Stimulated activated memory B cell treated with anti-CD40 and anti-IgM and Interleukin-4, amounts not matched to agents 10 μg/mL and 1 μg/mL and 100 μg/mL, for 72 hours (primary cell): ENCODE data around the gene MNT.
A peak's percentile ranks its signal among the peaks of the same experiment; 100 is the strongest.

Experiments used
- ATAC-seq: fragments of 150-1000 bp; cut with Tn5 transposase; 2 replicates; pipeline ENCODE4 v1.10.0; 2021
- H3K27ac Mint-ChIP-seq: one replicate; pipeline ENCODE4 v1.8.0; 2022; ENCODE audit warnings: mild to moderate bottlenecking, mixed read lengths
- H3K27me3 Mint-ChIP-seq: one replicate; pipeline ENCODE4 v1.8.0; 2022; ENCODE audit warnings: mixed read lengths
- H3K36me3 Mint-ChIP-seq: one replicate; pipeline ENCODE4 v1.8.0; 2022; ENCODE audit warnings: mixed read lengths
- H3K4me1 Mint-ChIP-seq: one replicate; pipeline ENCODE4 v1.8.0; 2022; ENCODE audit warnings: mixed read lengths
- H3K4me3 Mint-ChIP-seq: one replicate; pipeline ENCODE4 v1.8.0; 2022; ENCODE audit warnings: mild to moderate bottlenecking, moderate library complexity, mixed read lengths
- H3K9me3 Mint-ChIP-seq: one replicate; pipeline ENCODE4 v1.8.0; 2022; ENCODE audit warnings: mixed read lengths

The MNT gene

DNA sequence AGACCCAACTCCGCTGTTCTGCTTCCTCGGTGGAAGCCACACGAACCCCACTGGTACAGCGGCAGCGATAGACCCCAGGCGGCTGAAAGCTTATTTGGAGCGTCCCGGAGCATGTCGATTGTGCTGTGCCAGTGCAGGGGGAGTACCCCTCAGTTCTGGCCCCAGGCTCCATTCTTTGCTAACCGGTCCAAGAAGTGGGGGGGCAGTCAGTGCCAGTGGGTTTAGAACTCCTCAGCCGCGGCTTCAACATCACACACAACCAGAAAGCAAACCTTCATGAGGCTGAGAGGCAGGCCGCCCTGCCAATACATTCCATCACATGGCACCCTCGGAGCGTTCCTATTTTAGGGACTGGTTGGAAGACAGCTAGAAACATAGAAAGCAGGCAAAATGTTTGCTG lies 1.7 kb upstream of the MNT start:
- peak overlapping the region; percentile 98 for H3K27ac Mint-ChIP-seq
- no peaks in the 10 kb centered on the region for H3K27me3 Mint-ChIP-seq
- H3K4me3 Mint-ChIP-seq: peak overlapping the region; percentile 79
- no peak for ATAC-seq
- peaks cover 4% of the 10 kb centered on the region for H3K36me3 Mint-ChIP-seq
- H3K4me1 Mint-ChIP-seq: peaks cover 46% of the 10 kb centered on the region
- no peaks in the 10 kb centered on the region for H3K9me3 Mint-ChIP-seq

DNA sequence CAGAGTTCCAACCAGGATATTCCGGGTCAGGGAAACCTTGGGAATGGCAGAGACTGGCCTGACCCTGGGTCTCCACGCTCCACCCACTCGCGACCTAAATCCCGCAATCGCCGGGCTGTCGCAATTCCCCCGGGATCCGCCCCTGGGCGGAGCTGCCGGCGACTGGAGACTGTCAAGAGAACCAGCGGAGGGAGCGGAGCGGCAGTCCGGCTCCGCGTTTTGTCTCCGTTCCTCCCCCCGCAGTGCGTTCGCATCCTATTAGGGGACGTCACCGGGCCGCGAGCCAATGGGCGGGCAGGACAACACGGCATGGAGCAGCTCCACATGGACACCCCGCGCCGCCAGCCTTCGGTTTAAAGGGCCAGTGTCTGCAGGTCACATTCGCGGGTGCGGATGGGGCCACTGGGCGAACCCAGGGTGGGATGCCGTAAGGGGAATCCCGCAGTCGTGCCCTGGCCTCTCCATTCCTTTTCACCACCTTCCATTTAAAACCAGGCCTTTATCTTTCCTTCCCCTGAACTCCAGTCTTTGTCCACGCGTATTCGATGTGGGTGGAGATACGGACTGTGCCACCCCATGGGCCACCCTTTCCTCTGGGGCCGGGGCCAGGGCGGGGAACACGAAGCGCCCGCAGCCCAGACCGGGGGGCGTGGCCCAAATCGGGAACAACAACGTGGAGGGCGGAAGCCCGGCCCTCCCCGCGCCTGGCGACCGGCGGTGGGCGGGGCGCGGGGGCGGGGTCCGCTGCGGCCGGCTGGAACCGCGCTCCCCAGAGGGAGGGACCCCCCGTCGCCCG lies 764 bp upstream of the MNT start:
- Mint-ChIP-seq H3K4me1 (peaks cover 50% of the 10 kb centered on the region), H3K27me3 (no peaks in the 10 kb centered on the region), H3K27ac (peak overlapping the region; percentile 98), H3K4me3 (peak overlapping the region; percentile 87), H3K9me3 (no peaks in the 10 kb centered on the region), H3K36me3 (peaks cover 2% of the 10 kb centered on the region)
- ATAC-seq: peak; percentile 77

DNA sequence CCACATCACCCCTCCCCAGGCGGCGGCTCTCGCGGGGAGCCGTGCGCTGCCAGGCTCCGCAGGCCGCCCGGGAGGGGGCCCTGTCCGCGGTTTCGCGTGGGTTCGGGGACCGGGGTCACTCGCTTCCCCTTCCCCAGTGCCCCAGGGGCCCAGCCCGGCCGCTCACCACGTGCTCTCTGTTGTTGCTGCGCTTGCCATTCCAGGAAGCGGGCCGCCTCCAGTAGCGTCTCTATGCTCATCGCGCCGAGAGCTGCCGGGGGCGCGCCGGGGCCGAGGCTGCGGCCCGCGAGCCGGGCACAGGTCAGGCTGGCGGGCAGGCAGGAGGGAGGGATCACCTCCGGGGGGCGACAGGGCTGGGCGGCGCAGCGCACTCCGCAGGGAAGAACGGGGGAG lies 390 bp downstream of the MNT start:
- ATAC-seq: peak; percentile 14
- peak overlapping the region; percentile 87 for H3K4me3 Mint-ChIP-seq
- H3K4me1 Mint-ChIP-seq: peaks cover 59% of the 10 kb centered on the region

DNA sequence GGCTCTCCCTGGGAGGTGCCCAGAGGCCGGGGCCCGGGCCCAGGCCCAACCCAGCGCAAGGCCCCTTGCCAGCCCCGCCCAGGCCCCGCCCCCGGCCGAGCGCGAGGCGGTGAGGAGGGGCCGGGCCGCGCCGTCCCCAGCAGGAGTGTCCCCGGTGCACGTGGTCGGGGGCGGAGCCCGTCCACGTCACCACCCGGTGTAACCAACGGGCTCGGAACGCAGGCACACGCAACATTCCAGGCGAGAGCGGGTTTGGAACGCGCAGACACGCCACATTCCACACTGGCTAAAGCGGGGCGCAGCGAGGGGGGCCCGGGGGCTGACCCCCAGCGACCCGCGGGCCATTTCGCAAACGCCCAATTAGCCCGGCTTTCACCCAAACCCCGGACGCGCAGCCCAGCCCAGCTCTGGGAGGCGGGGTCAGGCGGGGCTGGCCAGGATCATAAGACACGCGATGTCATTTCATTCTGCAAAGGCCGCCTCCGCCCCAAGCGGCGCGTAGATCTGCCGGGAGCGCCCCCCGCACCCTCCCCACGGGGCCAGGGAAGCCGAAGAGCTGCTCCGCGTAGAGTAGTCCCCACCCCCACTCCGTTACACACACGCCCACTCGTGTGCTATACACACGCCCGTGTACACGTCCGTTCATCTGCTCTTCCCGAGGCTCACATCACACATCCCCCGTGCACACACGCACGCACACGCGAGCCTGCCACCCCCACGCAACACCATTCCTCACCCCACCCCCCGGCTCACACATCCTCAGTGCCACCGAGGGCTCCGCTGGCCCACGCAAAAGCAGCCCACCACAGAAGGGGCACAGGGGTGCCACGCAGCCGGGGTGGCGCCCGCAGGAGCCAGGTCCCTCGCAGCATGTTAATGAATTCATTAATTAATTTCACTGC lies 1.0 kb downstream of the MNT start:
- peak overlapping the region; percentile 98 for H3K27ac Mint-ChIP-seq
- peak; percentile 73 for ATAC-seq
- peaks cover 65% of the 10 kb centered on the region for H3K4me1 Mint-ChIP-seq
- peak overlapping the region; percentile 87 for H3K4me3 Mint-ChIP-seq
- H3K36me3 Mint-ChIP-seq: no peaks in the 10 kb centered on the region
- H3K9me3 Mint-ChIP-seq: no peaks in the 10 kb centered on the region
- no peaks in the 10 kb centered on the region for H3K27me3 Mint-ChIP-seq

More for the DNA sequence above, 390 bp downstream of the MNT start:
- peak overlapping the region; percentile 98 for H3K27ac Mint-ChIP-seq
- no peaks in the 10 kb centered on the region for H3K9me3 Mint-ChIP-seq
- no peaks in the 10 kb centered on the region for H3K27me3 Mint-ChIP-seq
- H3K36me3 Mint-ChIP-seq: no peaks in the 10 kb centered on the region

DNA sequence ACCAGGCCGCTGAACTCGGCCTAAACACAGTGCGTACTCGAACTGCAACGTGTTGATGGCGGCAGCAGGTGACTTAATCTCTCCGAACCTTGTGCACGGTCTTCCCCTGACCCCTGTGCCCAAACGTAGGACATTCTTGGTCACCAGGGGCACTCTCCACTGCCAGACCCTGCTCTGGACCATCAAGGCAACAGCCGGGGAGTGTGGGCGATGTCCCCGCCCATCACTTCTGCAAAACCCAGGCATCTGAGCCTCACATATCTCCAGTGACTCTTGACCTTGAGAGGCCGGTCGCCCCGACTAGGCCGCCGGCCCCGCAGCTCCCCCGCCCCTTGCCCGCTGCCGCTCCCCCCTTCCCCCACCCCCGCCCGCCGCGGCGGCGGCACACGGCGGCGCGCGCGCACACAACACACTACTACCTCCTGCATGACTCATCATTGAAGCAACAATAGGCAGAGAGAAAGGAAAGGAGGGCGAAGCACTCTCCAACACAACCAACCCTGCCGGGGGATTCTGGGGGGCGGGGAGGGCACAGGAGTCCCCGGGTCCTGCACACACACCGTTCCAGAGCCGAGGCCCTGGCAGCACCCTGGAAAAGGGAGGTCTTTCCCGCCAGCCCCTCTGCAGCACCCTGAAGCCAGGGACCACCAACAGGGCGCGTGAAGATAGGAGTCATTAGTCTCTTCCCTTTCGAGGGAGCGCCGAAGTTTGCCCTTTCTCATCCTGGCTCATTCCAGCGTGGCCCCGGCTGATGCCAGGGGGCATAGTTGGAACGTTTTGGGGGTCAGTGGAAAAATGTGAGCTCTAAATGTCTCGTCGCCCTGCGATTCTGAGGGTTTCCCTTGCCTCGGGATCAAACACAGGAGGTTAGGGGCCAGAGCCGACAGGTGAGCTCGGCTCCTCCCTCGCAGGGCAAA lies 1.9 kb downstream of the MNT start:
- no peaks in the 10 kb centered on the region for H3K36me3 Mint-ChIP-seq
- peaks cover 73% of the 10 kb centered on the region for H3K4me1 Mint-ChIP-seq

DNA sequence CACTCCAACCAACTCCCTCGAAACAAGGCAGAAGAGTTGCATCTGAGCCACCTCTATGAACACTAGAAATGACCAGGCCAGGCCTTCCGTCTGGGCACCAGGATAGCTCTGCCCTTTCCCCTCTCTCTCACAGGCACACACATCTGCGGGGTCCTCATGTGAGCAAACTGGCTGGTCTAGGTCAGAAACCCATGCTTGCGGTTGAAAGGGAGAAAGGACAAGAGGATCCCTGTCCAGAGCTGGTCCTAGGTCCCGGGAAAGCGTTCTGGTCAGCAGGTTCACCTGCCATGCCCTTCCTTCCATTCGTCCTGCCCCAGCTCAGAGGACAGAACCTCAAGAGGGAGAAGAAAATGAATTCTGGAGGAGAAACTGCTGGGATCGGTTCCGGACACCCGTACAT lies 2.7 kb downstream of the MNT start:
- Mint-ChIP-seq H3K27me3 (no peaks in the 10 kb centered on the region), H3K4me1 (peaks cover 73% of the 10 kb centered on the region), H3K36me3 (no peaks in the 10 kb centered on the region), H3K4me3 (peak overlapping the region; percentile 74), H3K27ac (peak overlapping the region; percentile 98), H3K9me3 (no peaks in the 10 kb centered on the region)
- no peak for ATAC-seq

More for the DNA sequence above, 1.9 kb downstream of the MNT start:
- Mint-ChIP-seq H3K4me3 (peak overlapping the region; percentile 87), H3K27ac (peak overlapping the region; percentile 98), H3K27me3 (no peaks in the 10 kb centered on the region), H3K9me3 (no peaks in the 10 kb centered on the region)
- ATAC-seq: no peak

DNA sequence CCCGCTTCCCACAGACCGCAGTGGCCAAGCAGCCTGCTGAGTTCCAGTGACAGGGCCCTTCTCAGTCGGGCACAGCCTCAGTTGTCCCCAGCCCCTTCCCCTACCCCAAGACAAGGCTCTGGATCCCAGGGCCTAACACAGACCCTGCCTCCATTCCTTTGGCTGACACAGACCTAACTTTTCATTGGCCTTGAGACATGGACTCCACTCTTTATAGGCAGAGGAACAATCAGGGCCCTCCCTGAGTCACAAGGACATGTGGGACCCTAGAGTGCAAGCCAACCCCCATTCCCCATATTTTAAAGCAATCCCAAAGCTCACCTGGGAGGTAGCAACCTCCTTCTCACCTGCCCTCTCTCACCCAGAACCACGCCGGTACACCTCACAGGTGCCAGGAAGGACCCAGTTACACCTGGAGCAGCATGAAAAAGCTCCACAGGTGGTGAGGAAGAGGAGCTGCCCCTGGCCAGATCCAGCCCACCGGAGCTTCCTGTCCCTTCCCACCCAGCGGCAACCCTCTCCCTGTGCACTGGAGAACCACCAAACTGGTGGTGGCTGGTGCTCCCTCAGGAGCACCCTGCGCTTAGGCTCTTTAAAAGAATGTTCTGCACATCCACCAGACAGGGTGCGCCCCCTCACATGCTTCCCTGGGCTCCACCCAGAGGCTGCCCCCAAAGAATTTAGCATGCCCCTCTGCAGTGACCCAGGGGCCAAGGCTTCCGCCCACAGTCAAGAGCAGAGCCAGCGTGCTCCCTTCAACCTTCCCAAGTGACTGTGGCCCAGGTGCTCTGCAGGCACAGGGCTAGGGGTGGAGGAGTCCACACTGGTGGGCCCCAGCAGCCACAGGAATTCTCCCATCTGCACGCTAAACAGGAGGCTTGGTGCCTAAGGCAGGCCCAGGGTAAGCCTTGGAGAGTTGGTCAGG lies 3.4 kb downstream of the MNT start:
- peaks cover 70% of the 10 kb centered on the region for H3K4me1 Mint-ChIP-seq
- no peaks in the 10 kb centered on the region for H3K27me3 Mint-ChIP-seq
- peak overlapping the region; percentile 98 for H3K27ac Mint-ChIP-seq
- no peaks in the 10 kb centered on the region for H3K9me3 Mint-ChIP-seq
- ATAC-seq: no peak
- H3K4me3 Mint-ChIP-seq: peak overlapping the region; percentile 74
- H3K36me3 Mint-ChIP-seq: no peaks in the 10 kb centered on the region

DNA sequence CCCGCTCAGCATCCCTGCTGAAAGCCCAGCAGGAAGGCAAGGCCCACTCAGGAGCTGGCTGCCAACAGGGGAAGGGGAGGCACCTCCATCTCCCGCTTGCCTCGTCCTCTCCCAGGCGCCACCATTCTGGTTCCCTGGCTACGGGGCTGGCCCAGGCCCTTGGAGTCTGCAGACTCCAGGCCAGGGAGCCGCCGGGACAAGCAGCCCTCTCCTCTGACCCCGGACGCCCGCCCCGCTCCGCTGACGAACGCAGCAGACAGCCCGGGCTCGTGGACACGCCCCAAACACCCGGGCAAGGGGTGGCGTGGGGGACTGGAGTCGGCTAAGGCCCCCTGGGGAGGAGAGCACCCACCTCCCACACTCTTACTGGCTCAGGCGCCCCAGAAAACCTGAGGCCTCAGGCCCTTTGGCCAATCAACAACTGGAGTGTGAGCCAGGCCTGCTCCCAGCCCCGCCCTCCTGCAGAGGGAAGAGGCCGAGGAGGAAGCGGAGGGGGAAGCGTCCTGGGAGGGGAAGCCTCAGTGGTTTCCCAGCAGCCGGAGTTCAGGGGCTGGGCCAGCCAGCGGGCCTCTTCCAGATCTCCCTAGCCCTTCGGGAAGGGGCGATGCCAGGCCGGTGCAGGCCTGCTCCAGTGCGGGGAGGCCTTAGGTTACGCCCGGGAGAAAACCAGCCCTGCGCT lies 4.2 kb downstream of the MNT start:
- Mint-ChIP-seq H3K9me3 (no peaks in the 10 kb centered on the region), H3K4me1 (peaks cover 70% of the 10 kb centered on the region), H3K4me3 (peak overlapping the region; percentile 74), H3K27ac (peak overlapping the region; percentile 98), H3K36me3 (peaks cover 5% of the 10 kb centered on the region), H3K27me3 (no peaks in the 10 kb centered on the region)
- ATAC-seq: no peak

DNA sequence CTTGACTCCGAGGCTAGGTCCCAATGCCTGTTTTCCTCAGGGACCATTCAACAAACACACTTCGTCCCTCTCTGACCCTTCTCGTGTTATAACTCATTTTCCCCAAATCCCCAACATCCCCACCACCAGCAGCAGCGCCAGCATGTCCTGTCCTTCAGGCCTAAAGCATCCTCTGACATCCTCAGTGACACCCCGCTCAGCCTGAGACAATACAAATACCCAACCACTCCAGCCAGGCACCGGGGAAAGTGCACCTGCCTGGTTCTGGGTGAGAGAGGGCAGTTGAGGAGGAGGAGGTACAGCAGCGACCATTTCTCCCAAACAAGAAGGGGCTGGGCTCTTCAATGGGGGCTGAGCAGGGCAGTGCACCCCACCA lies 4.7 kb downstream of the MNT start:
- Mint-ChIP-seq H3K27me3 (no peaks in the 10 kb centered on the region), H3K4me1 (peaks cover 73% of the 10 kb centered on the region), H3K4me3 (peak overlapping the region; percentile 32), H3K36me3 (peaks cover 7% of the 10 kb centered on the region), H3K27ac (peak overlapping the region; percentile 98), H3K9me3 (no peaks in the 10 kb centered on the region)
- no peak for ATAC-seq

DNA sequence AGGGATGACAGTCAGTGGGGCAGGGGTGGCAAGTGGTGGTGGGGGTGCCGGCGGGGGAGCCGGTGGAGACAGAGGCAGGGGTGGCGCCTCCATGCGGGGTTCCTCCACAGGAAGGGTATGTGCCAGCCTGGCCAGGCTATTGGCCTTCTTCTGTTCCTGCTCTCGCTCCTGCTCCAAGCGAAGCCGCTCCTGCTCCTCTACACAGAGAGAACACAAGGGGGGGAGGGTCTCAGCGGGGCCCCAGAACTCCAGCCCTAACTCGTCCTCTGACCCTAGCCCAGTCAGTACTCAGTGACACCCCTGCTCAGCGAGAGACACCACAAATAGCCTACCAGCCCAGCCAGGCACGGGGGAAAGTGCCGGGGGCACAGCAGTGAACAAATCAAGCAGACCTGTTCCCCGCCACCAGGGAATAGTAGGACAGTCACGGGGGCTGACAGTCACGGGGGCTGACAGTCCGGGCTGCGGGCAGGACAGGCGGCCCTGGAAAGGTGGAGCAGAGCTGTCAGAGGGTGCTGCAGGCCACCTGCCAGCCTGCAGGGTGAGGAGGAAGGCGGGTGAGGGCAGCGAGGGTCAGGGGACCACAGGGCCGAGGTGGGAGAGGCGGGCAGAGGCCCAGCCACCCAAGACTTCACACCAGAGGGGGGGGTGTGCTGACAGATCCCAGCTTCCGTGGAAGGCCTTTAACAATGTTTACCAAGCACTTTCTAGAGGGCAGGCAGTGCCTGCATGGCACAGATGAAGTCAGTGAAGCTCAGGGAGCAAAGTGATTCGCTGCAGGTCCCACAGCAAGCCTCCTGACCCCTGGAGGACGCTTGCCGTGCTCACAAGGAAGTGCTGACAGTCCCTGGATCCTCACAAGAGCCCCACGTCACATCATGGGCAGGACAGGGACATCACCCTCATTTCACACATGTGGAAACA lies 5.3 kb downstream of the MNT start:
- ATAC-seq: no peak
- Mint-ChIP-seq H3K4me3 (peak overlapping the region; percentile 32), H3K27me3 (no peaks in the 10 kb centered on the region), H3K36me3 (peaks cover 7% of the 10 kb centered on the region), H3K9me3 (no peaks in the 10 kb centered on the region), H3K27ac (peak overlapping the region; percentile 79), H3K4me1 (peaks cover 78% of the 10 kb centered on the region)

DNA sequence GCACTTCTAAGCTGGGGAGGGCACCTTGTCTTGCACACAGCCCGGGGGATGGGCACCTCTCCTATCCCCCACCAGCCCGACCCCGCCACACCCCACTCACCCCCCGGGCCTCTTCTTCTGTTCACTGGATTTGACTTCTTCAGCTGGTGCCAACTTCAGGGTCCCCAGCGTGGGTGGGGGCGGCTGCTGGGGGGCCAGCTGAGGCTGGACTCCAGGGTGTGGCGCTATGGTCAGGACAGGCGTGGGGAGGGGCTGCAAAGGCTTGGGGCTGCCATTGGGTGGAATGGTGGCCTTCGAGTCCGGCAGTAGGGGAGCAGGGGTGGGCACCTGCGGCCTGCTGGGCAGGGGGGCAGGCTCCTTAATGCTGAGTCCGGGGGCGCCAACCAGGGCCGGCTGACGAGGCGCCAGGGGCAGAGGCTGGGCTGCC lies 6.1 kb downstream of the MNT start:
- ATAC-seq: no peak
- Mint-ChIP-seq H3K9me3 (no peaks in the 10 kb centered on the region), H3K4me1 (peaks cover 78% of the 10 kb centered on the region), H3K27ac (peak overlapping the region; percentile 79), H3K36me3 (peaks cover 7% of the 10 kb centered on the region), H3K27me3 (no peaks in the 10 kb centered on the region), H3K4me3 (peak overlapping the region; percentile 62)

DNA sequence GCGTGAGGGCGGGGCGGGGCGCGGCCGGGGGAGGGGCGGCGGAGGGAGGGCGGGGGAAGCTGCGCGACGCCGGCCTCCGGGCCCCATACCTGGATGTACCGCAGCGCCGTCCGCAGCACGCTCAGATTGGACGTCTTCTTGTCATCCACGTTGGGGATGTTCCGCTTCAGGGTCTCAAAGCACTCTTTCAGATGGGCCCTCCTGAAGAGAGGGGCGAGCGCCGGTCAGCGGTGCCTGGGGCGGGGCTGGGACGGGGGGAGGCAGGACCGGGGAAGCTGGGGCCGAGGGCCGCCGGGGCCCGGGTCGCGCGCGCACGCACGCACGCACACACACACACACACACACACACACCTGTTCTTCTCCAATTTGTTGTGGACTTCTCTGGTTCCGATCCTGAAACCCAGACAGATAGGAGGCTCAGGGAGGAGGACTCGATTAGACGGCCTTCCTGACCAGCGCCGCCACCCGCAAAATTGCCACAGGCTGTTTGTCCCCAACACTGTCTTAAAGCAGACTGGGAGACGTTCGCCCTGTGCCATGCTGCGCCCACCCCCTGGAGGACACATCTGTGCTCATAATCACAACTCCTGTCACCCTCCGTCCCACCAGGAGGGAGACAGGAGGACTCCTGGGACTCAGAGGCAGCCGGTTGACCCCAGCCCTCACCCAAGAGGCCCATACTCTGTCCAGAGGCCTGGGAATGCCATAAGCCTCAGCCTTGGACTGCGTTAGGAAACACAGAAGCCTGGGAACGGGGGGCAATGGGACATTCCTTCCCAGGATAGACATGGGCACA lies 6.7 kb downstream of the MNT start:
- peak overlapping the region; percentile 79 for H3K27ac Mint-ChIP-seq
- no peak for ATAC-seq
- H3K4me1 Mint-ChIP-seq: peaks cover 77% of the 10 kb centered on the region
- H3K36me3 Mint-ChIP-seq: peaks cover 7% of the 10 kb centered on the region
- no peaks in the 10 kb centered on the region for H3K27me3 Mint-ChIP-seq
- H3K9me3 Mint-ChIP-seq: no peaks in the 10 kb centered on the region
- H3K4me3 Mint-ChIP-seq: peak overlapping the region; percentile 95
